Measurements from ENCODE around the gene NEK8. TPM values are rescaled to one million over a fixed set of nuclear protein-coding genes. Genes with fewer than 3 reads are reported as not detected.

The NEK8 gene
- total RNA-seq, 2 experiments from 2014 or later: 14.0 to 17.0 TPM

DNA sequence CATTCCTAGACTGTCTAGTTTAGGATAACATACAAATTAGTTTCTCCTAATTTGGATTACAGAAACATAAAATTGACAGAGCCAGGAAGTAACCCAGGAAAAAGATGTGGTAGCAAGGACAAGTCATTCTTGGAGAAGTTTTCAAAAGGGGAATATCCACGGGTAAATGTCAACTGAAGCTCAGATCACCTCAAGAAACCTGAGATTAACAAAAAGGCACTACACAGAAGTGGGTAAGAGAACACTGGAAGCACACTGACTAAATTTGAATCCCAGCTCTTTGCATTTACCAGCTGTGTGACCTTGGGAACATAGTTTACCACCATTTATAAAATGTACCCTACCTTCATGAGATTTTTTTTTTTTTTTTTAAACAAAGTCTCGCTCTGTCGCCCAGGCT, 54.6 kb downstream of the NEK8 start:
- POLR2A ChIA-PET: no interaction called here
- no peaks in the 10 kb centered on the region; the same call in 1 of the 2 replicates for H3K79me2 ChIP-seq (ENCODE audit: insufficient read depth, low read depth, low read length)
- intact Hi-C loops (cut with micrococcal nuclease; ENCODE audit: unreplicated experiment): no loop called here

DNA sequence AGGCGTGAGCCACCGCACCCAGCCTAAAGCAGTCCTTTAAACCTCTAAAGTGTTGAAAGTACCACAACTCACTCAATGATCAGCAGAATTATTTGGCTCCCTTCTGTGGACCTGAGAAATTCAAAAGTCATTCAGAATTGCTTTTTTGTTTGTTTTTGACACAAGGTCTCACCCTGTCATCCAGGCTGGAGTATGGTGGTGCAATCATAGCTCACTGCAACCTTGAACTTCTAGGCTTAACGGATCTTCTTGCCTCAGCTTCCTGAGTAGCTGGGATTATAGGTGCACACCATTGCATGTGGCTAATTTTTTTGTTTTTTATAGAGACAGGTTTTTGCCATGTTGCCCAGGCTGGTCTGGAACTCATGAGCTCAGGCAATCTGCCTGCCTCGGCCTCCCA, 59.5 kb downstream of the NEK8 start:
- Histone ChIP-seq H3K4me3 (ENCODE audit: low read depth, low read length, poor library complexity, severe bottlenecking) (no peak overlapping the region), H3K4me2 (ENCODE audit: low read length) (no peak overlapping the region), H3K9me3 (ENCODE audit: low read length) (no peaks in the 10 kb centered on the region), H3K79me2 (ENCODE audit: insufficient read depth, low read depth, low read length) (peaks cover 3% of the 10 kb centered on the region; the same call in 1 of the 2 replicates), H3K4me1 (ENCODE audit: insufficient read depth, low read length, poor library complexity, severe bottlenecking) (no peaks in the 10 kb centered on the region), H3K36me3 (ENCODE audit: insufficient read depth, low read length) (no peaks in the 10 kb centered on the region), H2AFZ (ENCODE audit: low read length) (no peak overlapping the region), H3K9me2 (ENCODE audit: insufficient read depth, low read length) (no peaks in the 10 kb centered on the region), H3K27ac (ENCODE audit: low read depth, low read length, poor library complexity, severe bottlenecking) (no peak overlapping the region), H4K20me1 (ENCODE audit: insufficient read depth, low read length) (no peaks in the 10 kb centered on the region)
- BruUV-seq (replicated peaks): no TSS peak
- no peak for DNase-seq (ENCODE audit: low spot score)
- intact Hi-C loops (cut with micrococcal nuclease; ENCODE audit: unreplicated experiment): no loop called here
- ChIA-PET CTCF (ENCODE audit: unreplicated experiment) (no interaction called here), POLR2A (no interaction called here)
- TF ChIP-seq EZH2phosphoT487 (IDR thresholded peaks at IDR 0.05; ENCODE audit: borderline replicate concordance, low read depth, low read length): no peak
- TF ChIP-seq, protein P1, sequence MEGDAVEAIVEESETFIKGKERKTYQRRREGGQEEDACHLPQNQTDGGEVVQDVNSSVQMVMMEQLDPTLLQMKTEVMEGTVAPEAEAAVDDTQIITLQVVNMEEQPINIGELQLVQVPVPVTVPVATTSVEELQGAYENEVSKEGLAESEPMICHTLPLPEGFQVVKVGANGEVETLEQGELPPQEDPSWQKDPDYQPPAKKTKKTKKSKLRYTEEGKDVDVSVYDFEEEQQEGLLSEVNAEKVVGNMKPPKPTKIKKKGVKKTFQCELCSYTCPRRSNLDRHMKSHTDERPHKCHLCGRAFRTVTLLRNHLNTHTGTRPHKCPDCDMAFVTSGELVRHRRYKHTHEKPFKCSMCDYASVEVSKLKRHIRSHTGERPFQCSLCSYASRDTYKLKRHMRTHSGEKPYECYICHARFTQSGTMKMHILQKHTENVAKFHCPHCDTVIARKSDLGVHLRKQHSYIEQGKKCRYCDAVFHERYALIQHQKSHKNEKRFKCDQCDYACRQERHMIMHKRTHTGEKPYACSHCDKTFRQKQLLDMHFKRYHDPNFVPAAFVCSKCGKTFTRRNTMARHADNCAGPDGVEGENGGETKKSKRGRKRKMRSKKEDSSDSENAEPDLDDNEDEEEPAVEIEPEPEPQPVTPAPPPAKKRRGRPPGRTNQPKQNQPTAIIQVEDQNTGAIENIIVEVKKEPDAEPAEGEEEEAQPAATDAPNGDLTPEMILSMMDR (conservative IDR thresholded peaks at IDR 0.05; ENCODE audit: low read length): no peak

More for the DNA sequence above, 54.6 kb downstream of the NEK8 start:
- CTCF ChIA-PET (ENCODE audit: unreplicated experiment): no interaction called here
- BruUV-seq (replicated peaks): no TSS peak
- Histone ChIP-seq H3K27ac (ENCODE audit: low read depth, low read length, poor library complexity, severe bottlenecking) (no peak overlapping the region), H4K20me1 (ENCODE audit: insufficient read depth, low read length) (no peaks in the 10 kb centered on the region), H3K4me1 (ENCODE audit: insufficient read depth, low read length, poor library complexity, severe bottlenecking) (peaks cover 14% of the 10 kb centered on the region), H3K9me2 (ENCODE audit: insufficient read depth, low read length) (no peaks in the 10 kb centered on the region), H3K9me3 (ENCODE audit: low read length) (no peaks in the 10 kb centered on the region), H3K4me2 (ENCODE audit: low read length) (no peak overlapping the region), H3K36me3 (ENCODE audit: insufficient read depth, low read length) (peaks cover 7% of the 10 kb centered on the region), H3K4me3 (ENCODE audit: low read depth, low read length, poor library complexity, severe bottlenecking) (no peak overlapping the region), H2AFZ (ENCODE audit: low read length) (no peak overlapping the region)
- TF ChIP-seq EZH2phosphoT487 (IDR thresholded peaks at IDR 0.05; ENCODE audit: borderline replicate concordance, low read depth, low read length): no peak
- TF ChIP-seq, protein P1 (conservative IDR thresholded peaks at IDR 0.05; ENCODE audit: low read length): no peak
- DNase-seq (ENCODE audit: low spot score): no peak

Small RNAs within 50 kb of the gene (small RNA-seq; reads per million reads assigned to genes)
- not detected for gene SNORD42A
- not detected for gene SNORD42B
- not detected for gene SNORD4A
- not detected for gene SNORD4B

Other genes starting within 250 kb of the NEK8 start
- gene FOXN1, start 222.4 kb upstream of the NEK8 start, total RNA-seq (2014; rRNA removed; shearing (Covaris generic)): not detected in 2 replicates
- not detected in 2 replicates for gene FOXN1, start 222.4 kb upstream of the NEK8 start, total RNA-seq (2022)
- gene UNC119, start 176.2 kb upstream of the NEK8 start, total RNA-seq (2014; rRNA removed; shearing (Covaris generic)): 10.5 and 14.2 TPM in 2 replicates
- 8.4 and 14.9 TPM in 2 replicates for gene UNC119, start 176.2 kb upstream of the NEK8 start, total RNA-seq (2022)
- gene PIGS, start 157.3 kb upstream of the NEK8 start, total RNA-seq (2014; rRNA removed; shearing (Covaris generic)): 13.9 and 23.7 TPM in 2 replicates
- gene PIGS, start 157.3 kb upstream of the NEK8 start, total RNA-seq (2022): 34.0 and 34.5 TPM in 2 replicates
- gene ALDOC, start 151.9 kb upstream of the NEK8 start, total RNA-seq (2014; rRNA removed; shearing (Covaris generic)): 62.4 and 70.7 TPM in 2 replicates
- gene ALDOC, start 151.9 kb upstream of the NEK8 start, total RNA-seq (2022): 25.7 and 46.2 TPM in 2 replicates
- gene SPAG5, start 129.8 kb upstream of the NEK8 start, total RNA-seq (2014; rRNA removed; shearing (Covaris generic)): 161 and 163 TPM in 2 replicates
- 152 and 156 TPM in 2 replicates for gene SPAG5, start 129.8 kb upstream of the NEK8 start, total RNA-seq (2022)
- gene RSKR, start 114.6 kb upstream of the NEK8 start, total RNA-seq (2014; rRNA removed; shearing (Covaris generic)): 24.7 and 30.4 TPM in 2 replicates
- 59.6 and 66.2 TPM in 2 replicates for gene RSKR, start 114.6 kb upstream of the NEK8 start, total RNA-seq (2022)
- 147 and 151 TPM in 2 replicates for gene BLTP2, start 83.6 kb upstream of the NEK8 start, total RNA-seq (2014; rRNA removed; shearing (Covaris generic))
- gene BLTP2, start 83.6 kb upstream of the NEK8 start, total RNA-seq (2022): 177 and 185 TPM in 2 replicates
- 31.2 and 31.8 TPM in 2 replicates for gene SDF2, start 66.9 kb upstream of the NEK8 start, total RNA-seq (2014; rRNA removed; shearing (Covaris generic))
- 32.9 and 38.6 TPM in 2 replicates for gene SDF2, start 66.9 kb upstream of the NEK8 start, total RNA-seq (2022)
- 32.1 and 33.7 TPM in 2 replicates for gene SUPT6H, start 66.6 kb upstream of the NEK8 start, total RNA-seq (2014; rRNA removed; shearing (Covaris generic))
- 70.4 and 76.5 TPM in 2 replicates for gene SUPT6H, start 66.6 kb upstream of the NEK8 start, total RNA-seq (2022)
- 4.5 and 11.3 TPM in 2 replicates for gene PROCA1, start 16.9 kb upstream of the NEK8 start, total RNA-seq (2014; rRNA removed; shearing (Covaris generic))
- gene PROCA1, start 16.9 kb upstream of the NEK8 start, total RNA-seq (2022): 4.6 and 5.9 TPM in 2 replicates
- 0.22 TPM in 1 of 2 replicates, not detected in the other for gene RAB34, start 10.9 kb upstream of the NEK8 start, total RNA-seq (2014; rRNA removed; shearing (Covaris generic))
- 0.46 and 0.99 TPM in 2 replicates for gene RAB34, start 10.9 kb upstream of the NEK8 start, total RNA-seq (2022)
- gene RPL23A, start 8.8 kb upstream of the NEK8 start, total RNA-seq (2014; rRNA removed; shearing (Covaris generic)): 930 and 1,152 TPM in 2 replicates
- 2,557 and 2,633 TPM in 2 replicates for gene RPL23A, start 8.8 kb upstream of the NEK8 start, total RNA-seq (2022)
- 0.28 and 1.6 TPM in 2 replicates for gene TLCD1, start 2.6 kb upstream of the NEK8 start, total RNA-seq (2014; rRNA removed; shearing (Covaris generic))
- 2.5 and 3.4 TPM in 2 replicates for gene TLCD1, start 2.6 kb upstream of the NEK8 start, total RNA-seq (2022)
- 73.6 and 105 TPM in 2 replicates for gene TRAF4, start 15.2 kb downstream of the NEK8 start, total RNA-seq (2014; rRNA removed; shearing (Covaris generic))
- 116 and 123 TPM in 2 replicates for gene TRAF4, start 15.2 kb downstream of the NEK8 start, total RNA-seq (2022)
- 4.0 and 4.6 TPM in 2 replicates for gene FAM222B, start 114.0 kb downstream of the NEK8 start, total RNA-seq (2014; rRNA removed; shearing (Covaris generic))
- gene FAM222B, start 114.0 kb downstream of the NEK8 start, total RNA-seq (2022): 15.2 and 19.7 TPM in 2 replicates
- gene ERAL1, start 126.2 kb downstream of the NEK8 start, total RNA-seq (2014; rRNA removed; shearing (Covaris generic)): 25.0 and 30.8 TPM in 2 replicates
- gene ERAL1, start 126.2 kb downstream of the NEK8 start, total RNA-seq (2022): 58.0 and 62.1 TPM in 2 replicates
- 43.5 and 46.5 TPM in 2 replicates for gene FLOT2, start 168.9 kb downstream of the NEK8 start, total RNA-seq (2014; rRNA removed; shearing (Covaris generic))
- 110 and 122 TPM in 2 replicates for gene FLOT2, start 168.9 kb downstream of the NEK8 start, total RNA-seq (2022)
- gene DHRS13, start 174.3 kb downstream of the NEK8 start, total RNA-seq (2014; rRNA removed; shearing (Covaris generic)): 27.1 and 28.4 TPM in 2 replicates
- 27.2 and 29.2 TPM in 2 replicates for gene DHRS13, start 174.3 kb downstream of the NEK8 start, total RNA-seq (2022)
- gene PHF12, start 222.7 kb downstream of the NEK8 start, total RNA-seq (2014; rRNA removed; shearing (Covaris generic)): 40.6 and 43.2 TPM in 2 replicates
- gene PHF12, start 222.7 kb downstream of the NEK8 start, total RNA-seq (2022): 62.5 and 66.7 TPM in 2 replicates